AG10803 (cell line): ENCODE data around the gene PCDHB12.
"Not testable (repeated sequence)": the region's sequence is repeated elsewhere in the genome, so short reads cannot be mapped to it uniquely, and the experiment has no call there.

Experiments used
- DNase-seq: peaks from one replicate; pipeline ENCODE4 v3.0.0; 2010; ENCODE audit warnings: low read depth
- H3K4me3 ChIP-seq: 2 replicates; pipeline ENCODE4 v1.5.1; 2011; ENCODE audit warnings: mild to moderate bottlenecking, low read length, control low read depth
- CTCF ChIP-seq: conservative IDR thresholded peaks from 2 replicates; pipeline ENCODE4 v1.5.1; 2011; ENCODE audit warnings: mild to moderate bottlenecking, low read length, control low read depth, inconsistent platforms

PCDHB12 gene

DNA sequence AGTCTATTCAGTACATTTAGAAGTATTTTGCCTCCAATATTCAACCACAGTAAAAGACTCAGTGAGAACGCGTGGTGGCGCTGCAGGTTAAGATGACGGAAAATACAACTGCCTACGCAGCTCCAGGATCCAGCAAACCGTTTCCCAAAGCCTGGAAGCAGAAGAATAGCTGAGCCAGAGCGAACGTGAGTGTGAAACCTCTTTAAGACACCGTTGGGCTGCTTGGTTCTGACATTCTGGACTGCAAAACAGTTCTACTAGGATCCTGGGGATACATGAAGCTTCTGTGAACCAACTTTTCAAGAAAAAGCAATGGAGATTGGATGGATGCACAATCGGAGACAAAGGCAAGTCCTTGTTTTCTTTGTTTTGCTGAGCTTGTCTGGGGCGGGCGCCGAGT, 26.3 kb upstream of the PCDHB12 start, which contains the start of gene PCDHB16:
PCDHB16 (plus strand) TSS at position 140 of the 400 bp plus-strand sequence; CDS start at position 313, 173 bp downstream.
- peak within 1 kb of the TSS; percentile 43 for H3K4me3 ChIP-seq
- peak; percentile 35 for DNase-seq
- TF ChIP-seq CTCF: peak; percentile 39

- H3K4me3 ChIP-seq, DNase-seq: not testable (repeated sequence)
Observed at GRCh38 chr5:141184117-141184855, 24.2 kb upstream of the PCDHB12 start.

DNA sequence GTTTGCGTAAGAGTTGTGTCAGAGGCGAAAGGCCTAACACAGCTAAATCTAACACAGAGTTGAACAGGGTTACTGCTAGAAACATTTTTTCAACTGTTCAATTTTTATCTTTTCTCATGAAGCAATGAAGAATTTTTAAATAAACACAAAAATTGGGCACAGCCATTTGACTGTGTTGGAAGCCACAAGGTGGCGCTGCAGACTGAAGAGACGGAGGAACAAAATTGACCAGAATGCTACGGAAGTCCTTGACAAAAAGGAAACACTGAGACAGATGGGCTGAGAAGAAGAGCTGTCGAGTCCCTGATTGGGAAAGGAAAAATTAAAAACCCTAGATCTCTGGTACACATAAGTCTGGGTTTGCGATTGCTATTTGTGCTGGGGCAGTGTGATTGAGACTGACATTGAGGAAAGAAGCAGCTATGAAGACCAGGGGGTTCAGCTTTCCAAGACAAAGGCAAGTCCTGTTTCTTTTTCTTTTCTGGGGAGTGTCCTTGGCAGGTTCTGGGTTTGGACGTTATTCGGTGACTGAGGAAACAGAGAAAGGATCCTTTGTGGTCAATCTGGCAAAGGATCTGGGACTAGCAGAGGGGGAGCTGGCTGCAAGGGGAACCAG, 21.5 kb upstream of the PCDHB12 start, which contains the start of gene PCDHB9:
PCDHB9 (plus strand) TSS at position 265 of the 616 bp plus-strand sequence; CDS start at position 423, 158 bp downstream.
- TF ChIP-seq CTCF: peak; percentile 56
- H3K4me3 ChIP-seq: peak within 1 kb of the TSS; percentile 49
- peak; percentile 25 for DNase-seq

DNA sequence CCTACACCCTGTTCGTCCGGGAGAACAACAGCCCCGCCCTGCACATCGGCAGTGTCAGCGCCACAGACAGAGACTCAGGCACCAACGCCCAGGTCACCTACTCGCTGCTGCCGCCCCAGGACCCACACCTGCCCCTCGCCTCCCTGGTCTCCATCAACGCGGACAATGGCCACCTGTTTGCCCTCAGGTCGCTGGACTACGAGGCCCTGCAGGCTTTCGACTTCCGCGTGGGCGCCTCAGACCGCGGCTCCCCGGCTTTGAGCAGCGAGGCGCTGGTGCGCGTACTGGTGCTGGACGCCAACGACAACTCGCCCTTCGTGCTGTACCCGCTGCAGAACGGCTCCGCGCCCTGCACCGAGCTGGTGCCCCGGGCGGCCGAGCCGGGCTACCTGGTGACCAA, 19.8 kb upstream of the PCDHB12 start:
- H3K4me3 ChIP-seq, DNase-seq: not testable (repeated sequence)

DNA sequence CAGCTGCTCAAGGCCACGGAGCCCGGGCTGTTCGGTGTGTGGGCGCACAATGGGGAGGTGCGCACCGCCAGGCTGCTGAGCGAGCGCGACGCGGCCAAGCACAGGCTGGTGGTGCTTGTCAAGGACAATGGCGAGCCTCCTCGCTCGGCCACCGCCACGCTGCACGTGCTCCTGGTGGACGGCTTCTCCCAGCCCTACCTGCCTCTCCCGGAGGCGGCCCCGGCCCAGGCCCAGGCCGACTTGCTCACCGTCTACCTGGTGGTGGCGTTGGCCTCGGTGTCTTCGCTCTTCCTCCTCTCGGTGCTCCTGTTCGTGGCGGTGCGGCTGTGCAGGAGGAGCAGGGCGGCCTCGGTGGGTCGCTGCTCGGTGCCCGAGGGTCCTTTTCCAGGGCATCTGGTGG, 19.4 kb upstream of the PCDHB12 start:
- H3K4me3 ChIP-seq, DNase-seq: not testable (repeated sequence)

DNA sequence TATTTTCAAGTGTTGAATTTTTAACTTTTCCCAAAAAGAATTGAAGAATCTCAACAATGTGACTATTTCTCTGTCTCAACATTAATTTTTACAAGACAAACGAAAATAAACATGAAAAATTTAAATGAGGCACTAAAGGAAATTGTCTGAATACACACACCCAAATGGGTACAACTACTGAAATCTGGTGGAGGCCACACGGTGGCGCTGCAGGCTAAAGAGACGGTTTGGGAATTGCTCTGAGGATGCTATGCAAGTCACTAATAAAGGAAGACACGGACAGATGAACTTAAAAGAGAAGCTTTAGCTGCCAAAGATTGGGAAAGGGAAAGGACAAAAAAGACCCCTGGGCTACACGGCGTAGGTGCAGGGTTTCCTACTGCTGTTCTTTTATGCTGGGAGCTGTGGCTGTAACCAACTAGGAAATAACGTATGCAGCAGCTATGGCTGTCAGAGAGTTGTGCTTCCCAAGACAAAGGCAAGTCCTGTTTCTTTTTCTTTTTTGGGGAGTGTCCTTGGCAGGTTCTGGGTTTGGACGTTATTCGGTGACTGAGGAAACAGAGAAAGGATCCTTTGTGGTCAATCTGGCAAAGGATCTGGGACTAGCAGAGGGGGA, 16.3 kb upstream of the PCDHB12 start, which contains the start of gene PCDHB10:
PCDHB10 (plus strand) TSS at position 244 of the 616 bp plus-strand sequence; CDS start at position 444, 200 bp downstream.
- peak; percentile 46 for TF ChIP-seq CTCF
- DNase-seq: peak; percentile 8
- no peak within 1 kb of the TSS; the same call in 1 of the 2 replicates for H3K4me3 ChIP-seq

- DNase-seq, H3K4me3 ChIP-seq: not testable (repeated sequence)
Observed at GRCh38 chr5:141194332-141194731, 14.2 kb upstream of the PCDHB12 start.

DNA sequence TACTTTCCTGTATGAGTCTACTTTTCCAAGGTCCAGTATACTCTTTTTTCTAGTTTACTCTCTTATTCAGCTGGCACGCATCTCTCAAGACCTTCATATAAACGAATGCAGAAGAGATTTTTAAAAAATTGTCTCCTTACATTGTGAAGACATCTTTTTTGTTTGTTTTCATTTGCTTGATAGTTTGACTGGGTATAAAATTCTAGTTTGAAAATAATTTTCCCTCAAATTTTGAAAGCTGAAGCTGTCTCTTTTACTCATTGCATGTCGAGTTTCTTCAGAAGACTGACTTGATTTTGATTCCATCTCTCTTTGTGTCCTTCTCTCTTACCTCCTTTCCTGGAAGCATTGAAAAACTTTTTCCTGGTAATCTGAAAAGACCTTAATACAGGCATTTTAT, 12.2 kb upstream of the PCDHB12 start:
- no peak for DNase-seq
- no peak for TF ChIP-seq CTCF
- H3K4me3 ChIP-seq: no peak overlapping the region
